GM12872 (cell line): ENCODE measurements around the gene SEZ6L.

Source experiments
- TF ChIP-seq, protein P1 (sequence below): IDR thresholded peaks from 3 replicates; pipeline ENCODE4 v1.5.1; 2011; ENCODE audit warnings: low read depth, mild to moderate bottlenecking, low read length, moderate library complexity; ENCODE audit not compliant: insufficient read depth

Gene SEZ6L

GRCh38 chr22:26409719-26410335, 240.6 kb downstream of the SEZ6L start:
- TF ChIP-seq, protein P1, sequence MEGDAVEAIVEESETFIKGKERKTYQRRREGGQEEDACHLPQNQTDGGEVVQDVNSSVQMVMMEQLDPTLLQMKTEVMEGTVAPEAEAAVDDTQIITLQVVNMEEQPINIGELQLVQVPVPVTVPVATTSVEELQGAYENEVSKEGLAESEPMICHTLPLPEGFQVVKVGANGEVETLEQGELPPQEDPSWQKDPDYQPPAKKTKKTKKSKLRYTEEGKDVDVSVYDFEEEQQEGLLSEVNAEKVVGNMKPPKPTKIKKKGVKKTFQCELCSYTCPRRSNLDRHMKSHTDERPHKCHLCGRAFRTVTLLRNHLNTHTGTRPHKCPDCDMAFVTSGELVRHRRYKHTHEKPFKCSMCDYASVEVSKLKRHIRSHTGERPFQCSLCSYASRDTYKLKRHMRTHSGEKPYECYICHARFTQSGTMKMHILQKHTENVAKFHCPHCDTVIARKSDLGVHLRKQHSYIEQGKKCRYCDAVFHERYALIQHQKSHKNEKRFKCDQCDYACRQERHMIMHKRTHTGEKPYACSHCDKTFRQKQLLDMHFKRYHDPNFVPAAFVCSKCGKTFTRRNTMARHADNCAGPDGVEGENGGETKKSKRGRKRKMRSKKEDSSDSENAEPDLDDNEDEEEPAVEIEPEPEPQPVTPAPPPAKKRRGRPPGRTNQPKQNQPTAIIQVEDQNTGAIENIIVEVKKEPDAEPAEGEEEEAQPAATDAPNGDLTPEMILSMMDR = no peak

GRCh38 chr22:26410386-26410785, 241.1 kb downstream of the SEZ6L start:
- TF ChIP-seq, protein P1 = no peak

DNA sequence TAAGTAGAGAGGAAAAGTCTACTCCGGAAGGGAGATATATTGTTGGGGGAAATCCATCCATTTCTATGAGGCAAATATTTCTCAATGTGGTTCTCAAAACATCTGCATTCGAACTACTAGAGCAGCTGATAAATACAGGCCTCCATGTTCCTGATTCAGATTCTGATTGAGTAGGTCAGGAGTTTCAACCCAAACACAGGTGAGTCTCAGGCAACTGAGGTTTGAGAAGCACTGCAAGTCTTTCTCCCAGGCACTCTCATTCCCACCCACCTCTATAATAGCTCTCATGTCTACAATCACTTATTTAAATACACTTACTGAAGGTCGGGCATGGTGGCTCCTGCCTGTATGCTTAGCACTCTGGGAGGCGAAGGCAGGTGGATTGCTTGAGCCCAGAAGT, 245.1 kb downstream of the SEZ6L start:
- TF ChIP-seq, protein P1 = no peak

DNA sequence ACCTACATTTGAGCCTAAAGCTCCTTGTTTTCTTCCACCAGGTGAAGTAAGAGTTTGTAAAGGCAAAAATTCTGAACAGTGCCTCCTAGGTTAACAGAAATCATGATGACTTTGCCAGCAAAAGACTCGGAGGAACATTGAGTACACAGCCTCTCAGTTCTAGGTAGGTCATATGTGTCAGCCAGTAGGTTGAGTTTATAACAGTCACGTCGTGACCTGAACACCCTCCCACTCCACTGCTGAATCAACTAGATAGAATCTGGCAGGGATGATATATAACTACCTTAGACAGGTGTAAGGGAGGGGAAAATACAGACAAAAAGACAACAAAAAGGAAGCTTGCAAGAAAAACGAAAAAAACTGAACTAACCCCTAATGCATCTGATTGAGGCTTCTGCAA, 247.0 kb downstream of the SEZ6L start:
- TF ChIP-seq, protein P1 = no peak

DNA sequence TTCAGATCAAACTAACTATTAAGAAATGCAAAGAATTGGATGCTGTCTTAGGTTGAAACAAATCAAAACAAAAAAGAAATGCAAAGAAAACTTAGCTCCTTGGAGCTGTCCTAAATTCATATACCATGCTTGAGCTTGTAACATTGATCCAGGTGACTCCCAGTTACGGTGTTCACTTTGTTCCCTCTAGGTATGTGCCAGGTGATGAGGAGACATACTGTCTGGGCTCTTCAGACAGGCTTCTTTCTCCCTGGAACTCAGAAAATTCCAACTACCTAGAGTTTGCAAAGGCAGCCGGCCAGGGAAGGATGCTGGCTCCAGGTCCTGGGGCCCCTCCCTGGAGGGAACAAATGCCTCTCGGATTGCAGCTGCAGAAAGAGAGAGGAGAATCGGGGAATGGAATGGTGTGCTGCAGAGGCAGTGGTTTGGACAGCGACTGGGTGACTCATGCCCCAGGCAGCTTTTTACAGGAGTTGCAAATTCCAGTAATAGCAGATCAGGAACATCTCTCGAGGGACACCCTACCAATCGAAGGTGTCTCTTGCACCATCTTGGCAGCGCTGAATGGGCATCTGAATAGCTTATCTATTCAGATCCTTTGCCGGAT, 247.5 kb downstream of the SEZ6L start:
- TF ChIP-seq, protein P1 = no peak

DNA sequence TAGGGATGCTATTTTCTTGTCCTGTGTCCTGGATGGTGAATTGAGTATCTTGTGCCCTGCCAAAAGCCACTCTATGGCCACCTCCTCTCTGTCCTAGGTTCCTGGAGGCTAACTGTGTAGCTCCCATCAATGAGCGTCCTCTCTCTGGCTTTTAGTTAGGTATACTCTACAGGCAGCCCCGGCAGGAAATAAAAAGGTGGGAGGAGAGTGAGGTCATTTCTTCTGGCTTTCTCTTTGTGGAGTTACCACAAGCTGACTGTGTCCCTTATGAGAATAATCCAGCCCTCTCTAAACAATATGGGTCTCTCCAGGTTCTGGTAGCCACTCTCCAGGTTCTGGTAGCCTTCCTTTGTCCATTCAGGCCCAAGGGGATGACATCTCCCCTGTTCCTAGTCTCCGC, 248.1 kb downstream of the SEZ6L start:
- TF ChIP-seq, protein P1 = no peak

GRCh38 chr22:26418620-26419019, 249.4 kb downstream of the SEZ6L start:
- TF ChIP-seq, protein P1 = no peak

DNA sequence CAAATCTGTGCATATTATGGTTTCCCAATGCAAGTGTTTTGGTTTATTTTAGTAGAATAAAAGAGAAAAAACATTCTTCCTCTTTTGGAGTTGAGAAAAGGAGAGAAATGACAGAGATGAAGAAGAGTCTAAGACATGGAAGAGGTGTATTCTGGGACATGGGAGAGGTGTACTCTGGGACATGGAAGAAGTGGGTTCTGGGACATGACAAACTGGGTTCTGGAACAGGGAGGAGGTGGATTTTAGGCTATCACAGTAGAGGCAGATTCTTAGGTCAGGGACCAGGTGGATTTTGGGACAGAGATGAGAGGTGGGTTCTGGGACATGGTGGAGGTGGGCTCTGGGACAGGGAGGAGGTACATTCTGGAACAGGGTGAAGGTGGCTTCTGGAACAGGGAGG, 257.7 kb downstream of the SEZ6L start:
- TF ChIP-seq, protein P1 = no peak
